GM12872 (cell line): ENCODE data around the gene TMCO2.

Source experiments
- CTCF ChIP-seq: IDR thresholded peaks from 3 replicates; pipeline ENCODE4 v1.5.1; 2011; ENCODE audit warnings: low read depth, mild to moderate bottlenecking, low read length, moderate library complexity; ENCODE audit not compliant: insufficient read depth

The TMCO2 gene

GRCh38 chr1:40226192-40226591, 21.5 kb upstream of the TMCO2 start:
- TF ChIP-seq CTCF, result no peak

DNA sequence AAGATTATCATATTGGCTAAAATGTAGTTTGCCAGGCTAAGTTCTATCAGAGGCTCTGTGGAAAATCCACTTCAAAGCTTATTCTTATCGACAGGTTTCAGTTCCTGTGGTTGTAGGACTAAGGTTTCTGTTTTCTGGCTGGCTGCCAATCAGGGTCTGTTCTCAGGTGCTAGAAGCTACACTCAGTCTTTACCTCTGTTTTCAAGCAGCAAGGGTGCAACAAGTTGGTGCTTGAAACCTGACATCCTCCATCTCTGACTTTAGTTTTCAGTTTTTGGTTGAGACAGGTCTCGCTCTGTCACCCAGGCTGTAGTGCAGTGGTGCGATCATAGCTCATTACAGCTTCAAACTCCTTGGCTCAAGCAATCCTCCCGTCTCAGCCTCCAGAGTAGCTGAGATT, 15.3 kb upstream of the TMCO2 start:
- TF ChIP-seq CTCF, result no peak

- TF ChIP-seq CTCF, result no peak
Measured at GRCh38 chr1:40239626-40240025, 8.1 kb upstream of the TMCO2 start.

DNA sequence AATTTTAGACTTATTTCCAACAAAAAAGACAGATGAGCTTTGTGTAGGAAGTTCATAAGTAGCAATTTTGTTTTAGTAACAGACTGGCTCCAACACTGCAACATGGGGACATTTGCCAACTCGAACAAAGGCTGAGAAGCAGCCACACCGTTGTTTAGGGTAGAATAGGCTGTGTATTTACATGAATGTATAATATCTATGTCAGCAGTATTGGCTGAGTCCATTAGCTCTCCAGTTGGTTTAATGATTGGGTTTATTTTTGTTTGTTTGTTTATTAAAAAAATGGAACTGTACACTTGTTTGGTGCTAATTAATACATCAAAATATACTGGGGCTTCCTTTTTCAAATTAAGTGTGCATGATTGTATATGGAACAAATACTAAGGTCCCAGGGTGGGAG, 7.3 kb upstream of the TMCO2 start:
- TF ChIP-seq CTCF, result no peak

DNA sequence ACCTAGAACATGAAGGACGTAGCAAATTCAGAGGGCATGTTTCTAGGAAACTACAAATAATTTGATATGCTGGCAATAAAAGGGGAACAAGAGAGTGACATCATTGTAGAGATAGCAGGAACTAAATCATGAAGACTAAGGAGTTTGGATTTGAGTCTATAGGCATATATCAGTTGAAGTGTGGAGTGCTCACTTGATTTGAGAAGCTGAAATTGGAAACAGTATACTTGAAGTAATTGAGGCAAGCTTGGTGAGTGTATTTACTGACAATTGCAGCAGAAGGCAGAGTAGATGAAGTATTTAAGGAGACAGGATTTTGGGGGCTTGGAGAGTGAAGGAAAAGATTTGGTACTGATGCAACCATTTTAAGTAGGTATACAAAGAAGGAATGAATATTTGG, 6.4 kb upstream of the TMCO2 start:
- TF ChIP-seq CTCF, result no peak

- TF ChIP-seq CTCF, result no peak
Measured at GRCh38 chr1:40243351-40243750, 4.4 kb upstream of the TMCO2 start.

DNA sequence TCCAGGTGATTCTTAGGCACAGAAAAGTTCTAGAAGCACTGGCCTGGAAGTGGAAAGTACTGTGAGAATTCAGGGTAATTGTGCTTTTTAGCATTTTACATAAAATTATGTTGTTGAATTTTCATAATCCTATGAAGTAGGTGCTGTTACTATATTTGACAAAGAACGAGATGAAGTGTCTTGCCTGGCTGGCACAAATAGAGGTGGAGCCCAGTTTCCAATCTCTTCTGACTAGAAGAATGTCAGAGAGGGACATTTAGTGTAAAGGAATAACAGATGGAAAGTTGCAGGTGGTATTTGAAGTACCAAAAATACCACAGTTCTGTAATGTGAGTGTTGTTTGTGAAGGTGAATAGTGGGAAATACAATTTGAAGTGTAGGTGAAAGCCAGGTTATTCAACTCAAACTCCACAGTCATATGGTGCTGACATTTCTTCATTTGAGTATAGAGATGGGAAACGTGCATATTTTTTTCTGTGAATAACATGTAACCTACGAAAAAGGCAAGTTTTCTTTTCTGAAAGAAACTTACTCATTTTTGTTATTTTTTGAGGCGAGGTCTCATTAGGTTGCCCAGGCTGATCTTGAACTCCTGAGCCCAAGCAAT, 3.5 kb upstream of the TMCO2 start:
- no peak for TF ChIP-seq CTCF
